DOHH2 (cell line): Measurements from ENCODE around the gene KLHDC8A.

Experiments used
- EZH2phosphoT487 ChIP-seq: fragments of 200-600 bp; sonication (generic); IDR thresholded peaks from 2 replicates; pipeline ENCODE4 v1.6.1; 2017; ENCODE audit warnings: borderline replicate concordance, mild to moderate bottlenecking, antibody characterized with exemption, low read length, moderate library complexity, mixed read lengths
- TF ChIP-seq, protein P1 (sequence below): fragments of 200-600 bp; sonication (generic); IDR thresholded peaks from one replicate; pipeline ENCODE4 v1.5.1; 2014; ENCODE audit warnings: antibody characterized with exemption, mild to moderate bottlenecking, low read depth, low read length; ENCODE audit not compliant: poor library complexity, severe bottlenecking

DNA sequence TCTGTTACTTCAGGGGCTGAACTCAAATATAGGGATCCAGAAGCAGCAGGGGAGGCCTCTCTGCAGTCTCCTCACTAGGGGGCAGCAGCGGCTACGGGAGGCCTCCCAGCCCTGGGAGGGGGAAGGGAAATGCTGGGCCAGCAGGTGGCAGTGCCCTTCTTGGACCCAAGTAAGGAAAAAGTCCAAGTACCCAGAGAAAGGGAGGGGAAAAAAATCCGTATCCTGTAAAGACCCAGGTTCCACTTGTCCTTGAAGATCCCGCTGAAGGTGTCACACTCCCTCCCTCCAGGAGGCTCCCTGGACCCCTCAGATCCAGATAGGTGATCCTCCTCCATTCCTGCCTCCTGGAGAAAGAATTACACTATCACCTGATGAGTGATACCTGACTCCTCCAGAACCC is 21.0 kb downstream of the KLHDC8A start:
- TF ChIP-seq, protein P1, sequence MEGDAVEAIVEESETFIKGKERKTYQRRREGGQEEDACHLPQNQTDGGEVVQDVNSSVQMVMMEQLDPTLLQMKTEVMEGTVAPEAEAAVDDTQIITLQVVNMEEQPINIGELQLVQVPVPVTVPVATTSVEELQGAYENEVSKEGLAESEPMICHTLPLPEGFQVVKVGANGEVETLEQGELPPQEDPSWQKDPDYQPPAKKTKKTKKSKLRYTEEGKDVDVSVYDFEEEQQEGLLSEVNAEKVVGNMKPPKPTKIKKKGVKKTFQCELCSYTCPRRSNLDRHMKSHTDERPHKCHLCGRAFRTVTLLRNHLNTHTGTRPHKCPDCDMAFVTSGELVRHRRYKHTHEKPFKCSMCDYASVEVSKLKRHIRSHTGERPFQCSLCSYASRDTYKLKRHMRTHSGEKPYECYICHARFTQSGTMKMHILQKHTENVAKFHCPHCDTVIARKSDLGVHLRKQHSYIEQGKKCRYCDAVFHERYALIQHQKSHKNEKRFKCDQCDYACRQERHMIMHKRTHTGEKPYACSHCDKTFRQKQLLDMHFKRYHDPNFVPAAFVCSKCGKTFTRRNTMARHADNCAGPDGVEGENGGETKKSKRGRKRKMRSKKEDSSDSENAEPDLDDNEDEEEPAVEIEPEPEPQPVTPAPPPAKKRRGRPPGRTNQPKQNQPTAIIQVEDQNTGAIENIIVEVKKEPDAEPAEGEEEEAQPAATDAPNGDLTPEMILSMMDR: peak; percentile 99
- TF ChIP-seq EZH2phosphoT487: no peak
